Measurements from ENCODE around the gene SH3RF3.

DNA sequence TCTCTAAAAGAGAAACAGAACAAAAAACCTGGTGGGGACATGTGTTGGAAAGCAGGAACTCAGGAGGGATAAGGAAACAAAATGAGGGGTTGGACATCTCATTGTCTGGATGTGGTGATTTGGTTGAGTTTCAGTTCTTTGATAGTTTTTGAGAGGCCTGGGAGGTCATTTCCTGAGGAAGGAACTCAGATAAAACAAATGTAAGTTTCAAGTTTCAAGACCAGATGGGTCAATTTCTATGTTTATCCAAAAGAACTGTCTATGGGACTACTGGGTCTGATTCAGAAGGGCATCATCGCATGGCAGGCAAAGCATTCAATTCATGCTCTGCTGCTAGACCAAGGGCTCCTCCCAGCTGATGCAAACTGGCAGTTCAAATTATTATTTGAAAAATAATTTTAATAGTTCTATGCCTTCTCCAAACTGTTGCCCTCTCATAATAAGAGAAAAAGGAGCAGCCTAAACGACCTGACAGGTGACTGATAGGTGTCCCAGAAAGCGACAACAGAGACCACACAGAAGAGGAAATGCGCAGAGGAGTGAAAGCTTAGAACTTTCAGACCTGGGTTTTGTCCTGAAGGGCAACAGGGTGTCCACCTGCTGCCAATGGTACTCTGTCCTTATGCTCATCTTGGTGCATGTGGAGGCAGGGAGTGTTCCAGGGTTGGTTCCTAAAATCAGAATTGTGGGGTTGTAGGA lies 39.3 kb upstream of the SH3RF3 start:
- TF ChIP-seq, protein P1, sequence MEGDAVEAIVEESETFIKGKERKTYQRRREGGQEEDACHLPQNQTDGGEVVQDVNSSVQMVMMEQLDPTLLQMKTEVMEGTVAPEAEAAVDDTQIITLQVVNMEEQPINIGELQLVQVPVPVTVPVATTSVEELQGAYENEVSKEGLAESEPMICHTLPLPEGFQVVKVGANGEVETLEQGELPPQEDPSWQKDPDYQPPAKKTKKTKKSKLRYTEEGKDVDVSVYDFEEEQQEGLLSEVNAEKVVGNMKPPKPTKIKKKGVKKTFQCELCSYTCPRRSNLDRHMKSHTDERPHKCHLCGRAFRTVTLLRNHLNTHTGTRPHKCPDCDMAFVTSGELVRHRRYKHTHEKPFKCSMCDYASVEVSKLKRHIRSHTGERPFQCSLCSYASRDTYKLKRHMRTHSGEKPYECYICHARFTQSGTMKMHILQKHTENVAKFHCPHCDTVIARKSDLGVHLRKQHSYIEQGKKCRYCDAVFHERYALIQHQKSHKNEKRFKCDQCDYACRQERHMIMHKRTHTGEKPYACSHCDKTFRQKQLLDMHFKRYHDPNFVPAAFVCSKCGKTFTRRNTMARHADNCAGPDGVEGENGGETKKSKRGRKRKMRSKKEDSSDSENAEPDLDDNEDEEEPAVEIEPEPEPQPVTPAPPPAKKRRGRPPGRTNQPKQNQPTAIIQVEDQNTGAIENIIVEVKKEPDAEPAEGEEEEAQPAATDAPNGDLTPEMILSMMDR (IDR thresholded peaks at IDR 0.05) = no peak
- TF ChIP-seq, protein P2, sequence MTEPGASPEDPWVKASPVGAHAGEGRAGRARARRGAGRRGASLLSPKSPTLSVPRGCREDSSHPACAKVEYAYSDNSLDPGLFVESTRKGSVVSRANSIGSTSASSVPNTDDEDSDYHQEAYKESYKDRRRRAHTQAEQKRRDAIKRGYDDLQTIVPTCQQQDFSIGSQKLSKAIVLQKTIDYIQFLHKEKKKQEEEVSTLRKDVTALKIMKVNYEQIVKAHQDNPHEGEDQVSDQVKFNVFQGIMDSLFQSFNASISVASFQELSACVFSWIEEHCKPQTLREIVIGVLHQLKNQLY (CRISPR knock-in tag; IDR thresholded peaks at IDR 0.05) = no peak
- TF ChIP-seq CREB1 (CRISPR knock-in tag; IDR thresholded peaks at IDR 0.05) (no peak), ETV6 (CRISPR knock-in tag; IDR thresholded peaks at IDR 0.05) (no peak), TEAD4 (CRISPR knock-in tag; IDR thresholded peaks at IDR 0.05) (no peak), FOXP1 (CRISPR knock-in tag; IDR thresholded peaks at IDR 0.05; ENCODE audit: borderline replicate concordance) (no peak), TP53 (CRISPR knock-in tag; IDR thresholded peaks at IDR 0.05) (no peak), HMGXB4 (CRISPR knock-in tag; IDR thresholded peaks at IDR 0.05) (no peak), NR1H2 (CRISPR knock-in tag; IDR thresholded peaks at IDR 0.05) (no peak)
- TF ChIP-seq, protein P3, sequence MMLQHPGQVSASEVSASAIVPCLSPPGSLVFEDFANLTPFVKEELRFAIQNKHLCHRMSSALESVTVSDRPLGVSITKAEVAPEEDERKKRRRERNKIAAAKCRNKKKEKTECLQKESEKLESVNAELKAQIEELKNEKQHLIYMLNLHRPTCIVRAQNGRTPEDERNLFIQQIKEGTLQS (CRISPR knock-in tag; conservative IDR thresholded peaks at IDR 0.05) = no peak
- TF ChIP-seq, protein P4, sequence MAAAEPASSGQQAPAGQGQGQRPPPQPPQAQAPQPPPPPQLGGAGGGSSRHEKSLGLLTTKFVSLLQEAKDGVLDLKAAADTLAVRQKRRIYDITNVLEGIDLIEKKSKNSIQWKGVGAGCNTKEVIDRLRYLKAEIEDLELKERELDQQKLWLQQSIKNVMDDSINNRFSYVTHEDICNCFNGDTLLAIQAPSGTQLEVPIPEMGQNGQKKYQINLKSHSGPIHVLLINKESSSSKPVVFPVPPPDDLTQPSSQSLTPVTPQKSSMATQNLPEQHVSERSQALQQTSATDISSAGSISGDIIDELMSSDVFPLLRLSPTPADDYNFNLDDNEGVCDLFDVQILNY (CRISPR knock-in tag; IDR thresholded peaks at IDR 0.05) = no peak

Measured in WTC11 (cell line).